ENCODE results near the gene CNOT3. TPM values are rescaled to one million over a fixed set of nuclear protein-coding genes. Genes with fewer than 3 reads are reported as not detected.

Gene CNOT3
- total RNA-seq, 2 experiments from 2014 or later = 26.7 to 28.7 TPM

- peaks cover 51% of the 10 kb centered on the region for H3K36me3 ChIP-seq (ENCODE audit: insufficient read depth, low read length)
- peak in 1 of 14 experiments; percentile 22 for DNase-seq
- TF ChIP-seq CTCF (IDR thresholded peaks at IDR 0.05) = no peak
- H3K27ac ChIP-seq (ENCODE audit: low read depth in 1 of 2, low read length in 2 of 2) = peak overlapping the region; percentile 93 to 95
- Mint-ChIP-seq H3K4me3 (peak overlapping the region; percentile 99), H3K27me3 (no peaks in the 10 kb centered on the region), H3K4me1 (ENCODE audit: low read depth) (peaks cover 48% of the 10 kb centered on the region), H3K9me3 (no peaks in the 10 kb centered on the region), H3K36me3 (ENCODE audit: low read depth) (peaks cover 57% of the 10 kb centered on the region), H3K27ac (peak overlapping the region; percentile 93)
- CTCF ChIA-PET = interaction anchor here (3.8 kb wide), 1 partner anchor 11 kb away, joined by 19 read pairs; the partner anchor contains the start of genes MBOAT7 and TSEN34
- POLR2A ChIA-PET = interaction anchor here (0.9 to 4.9 kb wide), 9 partner anchors 9 to 1453 kb away, joined by 3 to 148 read pairs (median 10); partner anchors contain the start of genes CNOT3, LENG1, MBOAT7 and PRPF31
- peak overlapping the region; percentile 68 for H3K4me3 ChIP-seq (ENCODE audit: low read length)
- H3K27me3 ChIP-seq (ENCODE audit: control insufficient read depth in 1 of 2, insufficient read depth in 2 of 2, low read length in 2 of 2) = no peaks in the 10 kb centered on the region
- intact Hi-C loops (cut with DNase I, micrococcal nuclease) = loop anchor here (2.0 to 10.0 kb wide), 3 partner anchors 42 to 264 kb away; partner anchors contain the start of genes LENG1 (in 1 of the 2), LENG9 (in 1 of the 2), PRPF31 (in 1 of the 2) and TFPT (in 1 of the 2)
- no peaks in the 10 kb centered on the region for H3K9me3 ChIP-seq (ENCODE audit: control insufficient read depth in 1 of 2, insufficient read depth in 1 of 2, low read length in 2 of 2)
- no peak for ATAC-seq (ENCODE audit: poor library complexity)
- H3K4me1 ChIP-seq (ENCODE audit: insufficient read depth, low read length) = peaks cover 63% of the 10 kb centered on the region
These were observed 63.7 kb downstream of the CNOT3 start for GRCh38 chr19:54201172-54201701.

- Mint-ChIP-seq H3K27ac (peak overlapping the region; percentile 93), H3K27me3 (no peaks in the 10 kb centered on the region), H3K4me3 (peak overlapping the region; percentile 99), H3K4me1 (ENCODE audit: low read depth) (peaks cover 56% of the 10 kb centered on the region), H3K9me3 (no peaks in the 10 kb centered on the region), H3K36me3 (ENCODE audit: low read depth) (peaks cover 64% of the 10 kb centered on the region)
- Histone ChIP-seq H3K4me3 (ENCODE audit: low read length) (peak overlapping the region; percentile 68), H3K4me1 (ENCODE audit: insufficient read depth, low read length) (peaks cover 71% of the 10 kb centered on the region), H3K9me3 (ENCODE audit: control insufficient read depth in 1 of 2, insufficient read depth in 1 of 2, low read length in 2 of 2) (no peaks in the 10 kb centered on the region), H3K27ac (ENCODE audit: low read depth in 1 of 2, low read length in 2 of 2) (peak overlapping the region in 1 of 2 donors; percentile 95), H3K27me3 (ENCODE audit: control insufficient read depth in 1 of 2, insufficient read depth in 2 of 2, low read length in 2 of 2) (no peaks in the 10 kb centered on the region), H3K36me3 (ENCODE audit: insufficient read depth, low read length) (peaks cover 58% of the 10 kb centered on the region)
- intact Hi-C loops (cut with DNase I, micrococcal nuclease) = loop anchor here (2.0 to 10.0 kb wide), 3 partner anchors 43 to 263 kb away; partner anchors contain the start of genes LENG1 (in 1 of the 2), LENG9 (in 1 of the 2), PRPF31 (in 1 of the 2) and TFPT (in 1 of the 2)
- TF ChIP-seq CTCF (IDR thresholded peaks at IDR 0.05) = no peak
- ChIA-PET CTCF (no interaction called here), POLR2A (interaction anchor here (1.3 to 4.9 kb wide), 2 partner anchors 12 to 87 kb away, joined by 10 to 148 read pairs; partner anchors contain the start of genes MBOAT7, PRPF31, TFPT and TSEN34)
- DNase-seq (no peak), ATAC-seq (ENCODE audit: poor library complexity) (no peak)
These were observed 64.4 kb downstream of the CNOT3 start for GRCh38 chr19:54201980-54202379.

- intact Hi-C loops (cut with DNase I, micrococcal nuclease) = loop anchor here in 1 of 2 experiments (5.0 to 10.0 kb wide), 2 partner anchors 86 to 262 kb away; partner anchors contain the start of genes LENG9, PRPF31 and TFPT
These were observed 65.6 kb downstream of the CNOT3 start for GRCh38 chr19:54203151-54203611.

More at GRCh38 chr19:54203151-54203611, 65.6 kb downstream of the CNOT3 start:
- no peaks in the 10 kb centered on the region for H3K9me3 Mint-ChIP-seq
- no peaks in the 10 kb centered on the region for H3K9me3 ChIP-seq (ENCODE audit: control insufficient read depth in 1 of 2, insufficient read depth in 1 of 2, low read length in 2 of 2)
- peak overlapping the region; percentile 73 for H3K4me3 Mint-ChIP-seq
- no peaks in the 10 kb centered on the region for H3K27me3 Mint-ChIP-seq
- ChIA-PET POLR2A (interaction anchor here (1.3 to 4.9 kb wide), 2 partner anchors 13 to 66 kb away, joined by 4 to 148 read pairs; partner anchors contain the start of genes CNOT3, MBOAT7 and TSEN34), CTCF (no interaction called here)
- H3K4me1 Mint-ChIP-seq (ENCODE audit: low read depth) = peaks cover 68% of the 10 kb centered on the region
- H3K36me3 Mint-ChIP-seq (ENCODE audit: low read depth) = peaks cover 76% of the 10 kb centered on the region
- H3K4me3 ChIP-seq (ENCODE audit: low read length) = no peak overlapping the region
- no peak for DNase-seq
- peaks cover 69% of the 10 kb centered on the region for H3K36me3 ChIP-seq (ENCODE audit: insufficient read depth, low read length)
- no peak for TF ChIP-seq CTCF (IDR thresholded peaks at IDR 0.05)
- H3K27ac Mint-ChIP-seq = peak overlapping the region; percentile 93
- peaks cover 83% of the 10 kb centered on the region for H3K4me1 ChIP-seq (ENCODE audit: insufficient read depth, low read length)
- H3K27ac ChIP-seq (ENCODE audit: low read depth in 1 of 2, low read length in 2 of 2) = no peak overlapping the region
- ATAC-seq (ENCODE audit: poor library complexity) = no peak
- H3K27me3 ChIP-seq (ENCODE audit: control insufficient read depth in 1 of 2, insufficient read depth in 2 of 2, low read length in 2 of 2) = no peaks in the 10 kb centered on the region
